Measurements from ENCODE around the gene NOL4L. TPM values are rescaled to one million over a fixed set of nuclear protein-coding genes. Genes with fewer than 3 reads are reported as not detected.

The NOL4L gene
- polyA plus RNA-seq, 1 donor (not counting 4 experiments of a cell fraction or from before 2014, with no cell fraction given) = 1.0 TPM

- Histone ChIP-seq H3K4me2 (ENCODE audit: control insufficient read depth, extremely low read depth, insufficient read depth, low read depth, low read length) (no peak overlapping the region), H3K27me3 (ENCODE audit: control insufficient read depth, extremely low read depth, insufficient read depth, low read length) (no peaks in the 10 kb centered on the region), H3K36me3 (ENCODE audit: control insufficient read depth in 2 of 2, extremely low read depth in 1 of 2, insufficient read depth in 2 of 2, low read length in 2 of 2) (peaks cover 0 to 2% of the 10 kb centered on the region in 2 experiments), H4K20me1 (ENCODE audit: control insufficient read depth, extremely low read depth, insufficient read depth, low read length) (no peaks in the 10 kb centered on the region), H2AFZ (ENCODE audit: control insufficient read depth, low read length) (no peak overlapping the region), H3K9me1 (ENCODE audit: control insufficient read depth, extremely low read depth, insufficient read depth, low read length) (no peaks in the 10 kb centered on the region), H3K9ac (ENCODE audit: control insufficient read depth, extremely low read depth, insufficient read depth, low read length) (no peak overlapping the region), H3K4me3 (ENCODE audit: control insufficient read depth in 2 of 3, extremely low read depth in 1 of 3, insufficient read depth in 2 of 3, low read depth in 1 of 3, low read length in 3 of 3) (no peak overlapping the region), H3K9me3 (ENCODE audit: control insufficient read depth, low read depth, low read length) (no peaks in the 10 kb centered on the region), H3K4me1 (ENCODE audit: control insufficient read depth, extremely low read depth, insufficient read depth, low read length) (no peaks in the 10 kb centered on the region), H3K27ac (ENCODE audit: control insufficient read depth, insufficient read depth, low read length) (no peak overlapping the region), H3K79me2 (ENCODE audit: control insufficient read depth, insufficient read depth, low read length) (no peaks in the 10 kb centered on the region)
- dilution Hi-C loops (cut with MboI; ENCODE audit: extremely low pct_ligation_motif_present, low sequenced_read_pairs) = no loop called here
- no peak for DNase-seq (ENCODE audit: low read depth, low spot score)
- TF ChIP-seq CTCF (optimal IDR thresholded peaks at IDR 0.05 in 1 of 3, IDR thresholded peaks at IDR 0.05 in 1 of 3, conservative IDR thresholded peaks at IDR 0.05 in 1 of 3; ENCODE audit: extremely low read depth in 1 of 3, insufficient read depth in 2 of 3, low read length in 3 of 3) (peak in 1 of 3 experiments; percentile 21), EZH2 (IDR thresholded peaks at IDR 0.05; ENCODE audit: low read length) (no peak)
- FAIRE-seq = no peak
These were observed 133.3 kb downstream of the NOL4L start for GRCh38 chr20:32451682-32452461.

GRCh38 chr20:32451340-32451681 lies 133.8 kb downstream of the NOL4L start:
- no peak for DNase-seq (ENCODE audit: low read depth, low spot score)
- Histone ChIP-seq H3K4me1 (ENCODE audit: control insufficient read depth, extremely low read depth, insufficient read depth, low read length) (no peaks in the 10 kb centered on the region), H3K9me1 (ENCODE audit: control insufficient read depth, extremely low read depth, insufficient read depth, low read length) (no peaks in the 10 kb centered on the region), H3K4me3 (ENCODE audit: control insufficient read depth in 2 of 3, extremely low read depth in 1 of 3, insufficient read depth in 2 of 3, low read depth in 1 of 3, low read length in 3 of 3) (no peak overlapping the region), H3K36me3 (ENCODE audit: control insufficient read depth in 2 of 2, extremely low read depth in 1 of 2, insufficient read depth in 2 of 2, low read length in 2 of 2) (peaks cover 0 to 2% of the 10 kb centered on the region in 2 experiments), H3K4me2 (ENCODE audit: control insufficient read depth, extremely low read depth, insufficient read depth, low read depth, low read length) (no peak overlapping the region), H4K20me1 (ENCODE audit: control insufficient read depth, extremely low read depth, insufficient read depth, low read length) (no peaks in the 10 kb centered on the region), H3K27me3 (ENCODE audit: control insufficient read depth, extremely low read depth, insufficient read depth, low read length) (no peaks in the 10 kb centered on the region), H3K79me2 (ENCODE audit: control insufficient read depth, insufficient read depth, low read length) (no peaks in the 10 kb centered on the region), H3K9me3 (ENCODE audit: control insufficient read depth, low read depth, low read length) (no peaks in the 10 kb centered on the region), H2AFZ (ENCODE audit: control insufficient read depth, low read length) (no peak overlapping the region), H3K9ac (ENCODE audit: control insufficient read depth, extremely low read depth, insufficient read depth, low read length) (no peak overlapping the region), H3K27ac (ENCODE audit: control insufficient read depth, insufficient read depth, low read length) (no peak overlapping the region)
- FAIRE-seq = no peak
- dilution Hi-C loops (cut with MboI; ENCODE audit: extremely low pct_ligation_motif_present, low sequenced_read_pairs) = no loop called here
- no peak for TF ChIP-seq CTCF (optimal IDR thresholded peaks at IDR 0.05 in 1 of 3, IDR thresholded peaks at IDR 0.05 in 1 of 3, conservative IDR thresholded peaks at IDR 0.05 in 1 of 3; ENCODE audit: extremely low read depth in 1 of 3, insufficient read depth in 2 of 3, low read length in 3 of 3)
- TF ChIP-seq EZH2 (IDR thresholded peaks at IDR 0.05; ENCODE audit: low read length) = no peak

Measured in keratinocyte (primary cell).